GM23248 (cell line): Measurements from ENCODE around the gene NMUR1. TPM values are rescaled to one million over a fixed set of nuclear protein-coding genes. Genes with fewer than 3 reads are reported as not detected.
"Not testable (repeated sequence)": the region's sequence is repeated elsewhere in the genome, so short reads cannot be mapped to it uniquely, and the experiment has no call there.

Experiments
- DNase-seq: peaks from one replicate; pipeline ENCODE4 v3.0.0-alpha.2; 2015
- H2AFZ ChIP-seq: fragments of 200-600 bp; sonication (generic); 2 replicates; pipeline ENCODE4 v1.6.1; 2016; ENCODE audit warnings: antibody characterized with exemption
- H3F3A ChIP-seq: fragments of 200-600 bp; sonication (generic); 2 replicates; pipeline ENCODE4 v1.6.1; 2016; ENCODE audit warnings: mild to moderate bottlenecking, antibody characterized with exemption, mixed run types; ENCODE audit not compliant: insufficient read depth
- H3K27ac ChIP-seq: fragments of 200-600 bp; sonication (generic); 2 replicates; pipeline ENCODE4 v1.5.1; 2016; ENCODE audit warnings: mild to moderate bottlenecking
- H3K27me3 ChIP-seq: fragments of 200-600 bp; sonication (generic); replicated peaks from 2 replicates; pipeline ENCODE4 v1.6.1; 2016; ENCODE audit warnings: mild to moderate bottlenecking; ENCODE audit not compliant: insufficient read depth
- H3K36me3 ChIP-seq: fragments of 200-600 bp; sonication (generic); 2 replicates; pipeline ENCODE4 v1.6.1; 2016; ENCODE audit warnings: low read depth, mild to moderate bottlenecking
- H3K4me1 ChIP-seq: fragments of 200-600 bp; sonication (generic); 2 replicates; pipeline ENCODE4 v1.6.1; 2016; ENCODE audit warnings: mild to moderate bottlenecking; ENCODE audit not compliant: insufficient read depth
- H3K4me2 ChIP-seq: fragments of 200-600 bp; sonication (generic); one replicate; pipeline ENCODE4 v1.6.1; 2016; ENCODE audit warnings: mild to moderate bottlenecking; ENCODE audit not compliant: unreplicated experiment
- H3K4me3 ChIP-seq: fragments of 200-600 bp; sonication (generic); 2 replicates; pipeline ENCODE4 v1.5.1; 2016; ENCODE audit warnings: mild to moderate bottlenecking
- H3K79me2 ChIP-seq: fragments of 200-600 bp; sonication (generic); 2 replicates; pipeline ENCODE4 v1.6.1; 2016; ENCODE audit warnings: mild to moderate bottlenecking; ENCODE audit not compliant: insufficient read depth
- H3K9ac ChIP-seq: fragments of 200-600 bp; sonication (generic); 2 replicates; pipeline ENCODE4 v1.6.1; 2016; ENCODE audit warnings: mild to moderate bottlenecking
- H3K9me2 ChIP-seq: fragments of 200-600 bp; sonication (generic); 2 replicates; pipeline ENCODE4 v1.6.1; 2016; ENCODE audit warnings: mixed run types, mild to moderate bottlenecking, moderate library complexity; ENCODE audit not compliant: insufficient read depth
- H3K9me3 ChIP-seq: fragments of 200-600 bp; sonication (generic); one replicate; pipeline ENCODE4 v1.6.1; 2017; ENCODE audit warnings: low read depth
- H4K20me1 ChIP-seq: fragments of 200-600 bp; sonication (generic); 2 replicates; pipeline ENCODE4 v1.6.0; 2016; ENCODE audit not compliant: insufficient read depth
- EZH2 ChIP-seq: fragments of 200-600 bp; sonication (generic); IDR thresholded peaks from 2 replicates; pipeline ENCODE4 v1.6.1; 2018; ENCODE audit warnings: antibody characterized with exemption, mild to moderate bottlenecking; ENCODE audit not compliant: insufficient read depth, poor library complexity, severe bottlenecking
- EZH2phosphoT487 ChIP-seq: fragments of 200-600 bp; sonication (generic); IDR thresholded peaks from 2 replicates; pipeline ENCODE4 v1.6.1; 2018; ENCODE audit warnings: antibody characterized with exemption, moderate library complexity, mild to moderate bottlenecking, low read depth; ENCODE audit not compliant: insufficient read depth
- WGBS, 2 experiments: methylation state at CpG; one replicate each; pipeline ENCODE4 v1.1.6; 2015 to 2017; ENCODE audit warnings: low lambda C conversion rate in 2 of 2, low coverage in 1 of 2; ENCODE audit errors: missing lambda C conversion rate in 2 of 2; 5-methylcytosine and 5-hydroxymethylcytosine counted together
- in situ Hi-C: fragments of 300-500 bp; cut with MboI; formaldehyde crosslinking; loops from 2 replicates; pipeline ENCODE4 v1.15.0; 2020
- polyA plus RNA-seq: library from polyadenylated mRNA; unstranded; fragments of >200 nt; fragmentation: Nextera tagmentation; extraction: Ambion mirVana; gene quantifications from 2 replicates; pipeline ENCODE4 v1.2.1, GENCODE V29; 2016
- total RNA-seq: library from RNA; depleted of rRNA; stranded (reverse); fragments of >200 nt; shearing (Covaris generic); gene quantifications from 2 replicates; pipeline ENCODE4 v1.2.3, GENCODE V29; 2014

Gene NMUR1
- total and polyA plus RNA-seq, 2 experiments from 2014 or later = not detected

GRCh38 chr2:231563378-231563961 lies 33.2 kb upstream of the NMUR1 start:
- Histone ChIP-seq H2AFZ (no peak overlapping the region), H3K36me3 (no peaks in the 10 kb centered on the region), H3K79me2 (no peaks in the 10 kb centered on the region), H3K4me1 (no peaks in the 10 kb centered on the region), H3F3A (no peaks in the 10 kb centered on the region), H3K9me2 (no peaks in the 10 kb centered on the region), H3K9ac (no peak overlapping the region), H3K4me3 (no peak overlapping the region), H3K4me2 (no peak overlapping the region), H3K27ac (no peak overlapping the region), H3K9me3 (no peaks in the 10 kb centered on the region), H3K27me3 (no peaks in the 10 kb centered on the region), H4K20me1 (no peaks in the 10 kb centered on the region)
- peak; percentile 75 for DNase-seq
- 2 to 19% methylated on average over 2 of the region's 3 CpGs for WGBS, 2 experiments
- in situ Hi-C loops = no loop called here
- no peak for TF ChIP-seq EZH2
- no peak for TF ChIP-seq EZH2phosphoT487

- peak overlapping the region; percentile 57 for H2AFZ ChIP-seq
Measured at GRCh38 chr2:231557571-231558217, 27.4 kb upstream of the NMUR1 start.

DNA sequence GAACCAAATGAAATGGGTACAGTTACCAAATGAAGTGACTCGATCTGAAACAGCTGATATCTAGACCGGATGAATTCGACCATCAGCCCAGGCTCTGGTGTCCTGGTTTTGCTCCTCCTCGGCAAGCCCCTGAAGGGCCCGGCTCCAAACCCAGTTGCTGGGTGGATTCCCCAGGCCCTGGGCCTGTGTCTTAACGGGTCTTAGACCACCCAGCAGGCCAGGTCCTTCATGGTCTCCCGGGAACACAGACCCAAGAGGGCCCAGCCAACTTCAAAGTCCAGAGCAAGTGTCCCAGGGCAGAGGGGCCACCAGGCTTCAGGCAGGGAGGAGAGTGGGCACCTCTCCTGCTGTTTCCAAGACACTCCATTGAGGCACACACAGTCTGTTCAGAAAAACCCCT lies 26.7 kb upstream of the NMUR1 start:
- Histone ChIP-seq H3K4me1 (no peaks in the 10 kb centered on the region), H3K79me2 (no peaks in the 10 kb centered on the region), H3K27me3 (no peaks in the 10 kb centered on the region), H3K4me2 (no peak overlapping the region), H4K20me1 (no peaks in the 10 kb centered on the region), H3K9me3 (no peaks in the 10 kb centered on the region), H3K4me3 (no peak overlapping the region), H3K27ac (no peak overlapping the region), H3K36me3 (no peaks in the 10 kb centered on the region), H3K9ac (no peak overlapping the region), H3F3A (no peaks in the 10 kb centered on the region), H2AFZ (no peak overlapping the region), H3K9me2 (no peaks in the 10 kb centered on the region)
- TF ChIP-seq EZH2 (no peak), EZH2phosphoT487 (no peak)
- DNase-seq = no peak
- 70 to 85% methylated on average over 6 to 7 of the region's 7 CpGs for WGBS, 2 experiments
- in situ Hi-C loops = no loop called here

More at GRCh38 chr2:231557571-231558217, 27.4 kb upstream of the NMUR1 start:
- Histone ChIP-seq H4K20me1 (no peaks in the 10 kb centered on the region), H3K4me1 (no peaks in the 10 kb centered on the region), H3K4me2 (no peak overlapping the region), H3K4me3 (no peak overlapping the region), H3K27ac (no peak overlapping the region), H3F3A (no peaks in the 10 kb centered on the region), H3K36me3 (no peaks in the 10 kb centered on the region), H3K79me2 (no peaks in the 10 kb centered on the region), H3K9ac (no peak overlapping the region), H3K9me3 (no peaks in the 10 kb centered on the region), H3K9me2 (no peaks in the 10 kb centered on the region), H3K27me3 (no peaks in the 10 kb centered on the region)
- TF ChIP-seq EZH2phosphoT487 (no peak), EZH2 (no peak)
- 25 to 31% methylated on average over 11 of the region's 11 CpGs for WGBS, 2 experiments
- in situ Hi-C loops = no loop called here
- peak; percentile 85 for DNase-seq

DNA sequence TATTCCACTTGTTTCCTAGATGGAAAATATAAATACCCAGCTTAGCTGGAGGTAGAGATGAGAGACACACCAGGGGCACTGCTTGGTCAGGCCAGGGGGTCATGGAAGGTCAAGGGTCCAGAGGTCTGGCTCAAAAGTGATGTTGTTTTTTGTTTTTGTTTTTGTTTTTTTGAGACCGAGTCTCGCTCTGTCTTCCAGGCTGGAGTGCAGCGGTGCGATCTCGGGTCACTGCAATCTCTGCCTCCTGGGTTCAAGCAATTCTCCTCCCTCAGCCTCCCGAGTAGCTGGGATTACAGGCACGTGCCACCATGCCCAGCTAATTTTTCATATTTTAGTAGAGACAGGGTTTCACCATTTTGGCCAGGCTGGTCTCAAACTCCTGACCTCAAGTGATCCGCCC lies 26.3 kb upstream of the NMUR1 start:
- H3K4me3 ChIP-seq, H3F3A ChIP-seq, H4K20me1 ChIP-seq, H3K27ac ChIP-seq, H3K9me2 ChIP-seq, DNase-seq, H3K9me3 ChIP-seq, H3K4me1 ChIP-seq, in situ Hi-C loops, H3K36me3 ChIP-seq, H3K9ac ChIP-seq, H2AFZ ChIP-seq, H3K27me3 ChIP-seq, H3K79me2 ChIP-seq, H3K4me2 ChIP-seq: not testable (repeated sequence)
- WGBS, 2 experiments = 95 to 96% methylated on average over 8 of the region's 8 CpGs
